IMR-90 (cell line): Measurements from ENCODE around the gene NUCB2. TPM values are rescaled to one million over a fixed set of nuclear protein-coding genes. Genes with fewer than 3 reads are reported as not detected.

Experiments used
- ATAC-seq: fragments of 200-7000 bp; cut with Tn5 transposase; 2 replicates; pipeline ENCODE4 v1.9.1; 2020; ENCODE audit warnings: low read depth, mild to moderate bottlenecking, moderate library complexity
- BruUV-seq: library from RNA; stranded (reverse); fragments of 400-500 nt; replicated peaks from 2 replicates; lab custom pipeline; 2021; lab: Mats Ljungman, UMichigan
- CTCF ChIA-PET: fragments of 300-600 bp; formaldehyde crosslinking; extraction: SDS; loops from one replicate; lab custom pipeline; 2021; ENCODE audit warnings: antibody characterized with exemption; lab: Yijun Ruan, JAX
- POLR2A ChIA-PET: fragments of 300-600 bp; sonication (Branson Sonifier 250); formaldehyde crosslinking; loops from one replicate; lab custom pipeline; 2022; ENCODE audit warnings: antibody characterized with exemption; ENCODE audit not compliant: unreplicated experiment; lab: Charles Lee
- DNase-seq: peaks from one replicate; pipeline ENCODE4 v3.0.0; 2013
- H2AFZ ChIP-seq: replicated peaks from 2 replicates; pipeline ENCODE3; 2013; ENCODE audit warnings: low read length, mild to moderate bottlenecking; ENCODE audit not compliant: poor library complexity
- H2AK5ac ChIP-seq: 2 replicates; pipeline ENCODE4 v1.6.1; 2013; ENCODE audit warnings: low read depth, low read length, inconsistent platforms
- H2AK9ac ChIP-seq: replicated peaks from 2 replicates; pipeline ENCODE3; 2013; ENCODE audit warnings: mild to moderate bottlenecking, low read depth, low read length, moderate library complexity; ENCODE audit not compliant: poor library complexity
- H2BK120ac ChIP-seq: 2 replicates; pipeline ENCODE4 v1.6.1; 2013; ENCODE audit warnings: low read depth, low read length, inconsistent platforms
- H2BK15ac ChIP-seq: 3 replicates; pipeline ENCODE4 v1.6.1; 2013; ENCODE audit warnings: low read depth, low read length, inconsistent platforms
- H2BK20ac ChIP-seq: 2 replicates; pipeline ENCODE4 v1.6.1; 2013; ENCODE audit warnings: low read depth, mild to moderate bottlenecking, inconsistent platforms, low read length, moderate library complexity
- H2BK5ac ChIP-seq: 2 replicates; pipeline ENCODE4 v1.6.1; 2013; ENCODE audit warnings: mild to moderate bottlenecking, low read depth, low read length, inconsistent platforms; ENCODE audit not compliant: poor library complexity, severe bottlenecking
- H3K14ac ChIP-seq: replicated peaks from 2 replicates; pipeline ENCODE4 v1.6.1; 2013; ENCODE audit warnings: low read depth, low read length, inconsistent platforms
- H3K18ac ChIP-seq: 2 replicates; pipeline ENCODE4 v1.6.1; 2013; ENCODE audit warnings: low read depth, low read length, control low read depth
- H3K23ac ChIP-seq: 2 replicates; pipeline ENCODE4 v1.6.1; 2013; ENCODE audit warnings: low read depth, low read length, inconsistent platforms
- H3K27ac ChIP-seq: 2 replicates; pipeline ENCODE4 v1.5.1; 2013; ENCODE audit warnings: mild to moderate bottlenecking, control low read depth, low read length; ENCODE audit not compliant: insufficient read depth
- H3K27me3 ChIP-seq: 2 replicates; pipeline ENCODE4 v1.6.1; 2013; ENCODE audit warnings: low read length; ENCODE audit not compliant: control insufficient read depth, insufficient read depth
- H3K36me3 ChIP-seq: 2 replicates; pipeline ENCODE4 v1.6.1; 2013; ENCODE audit warnings: low read length, mixed read lengths; ENCODE audit not compliant: control insufficient read depth, insufficient read depth
- H3K4ac ChIP-seq: 2 replicates; pipeline ENCODE4 v1.6.1; 2013; ENCODE audit warnings: low read depth, low read length, inconsistent platforms
- H3K4me1 ChIP-seq: 2 replicates; pipeline ENCODE4 v1.6.1; 2013; ENCODE audit warnings: low read length, mixed read lengths; ENCODE audit not compliant: control insufficient read depth, insufficient read depth
- H3K4me2 ChIP-seq: 2 replicates; pipeline ENCODE4 v1.6.1; 2013; ENCODE audit warnings: low read depth, mild to moderate bottlenecking, control low read depth, low read length, moderate library complexity
- H3K4me3 ChIP-seq: 2 replicates; pipeline ENCODE4 v1.5.1; 2013; ENCODE audit warnings: low read depth, mild to moderate bottlenecking, control low read depth, low read length, moderate library complexity; ENCODE audit not compliant: insufficient read depth
- H3K56ac ChIP-seq: 2 replicates; pipeline ENCODE4 v1.6.1; 2013; ENCODE audit warnings: low read length, inconsistent platforms; ENCODE audit not compliant: insufficient read depth; ENCODE audit errors: extremely low read depth
- H3K79me1 ChIP-seq, 2 experiments: 2 replicates each; pipeline ENCODE4 v1.6.1; 2013; ENCODE audit warnings: low read length in 2 of 2, inconsistent platforms in 1 of 2, low read depth in 1 of 2
- H3K9ac ChIP-seq: 2 replicates; pipeline ENCODE4 v1.6.1; 2013; ENCODE audit warnings: low read depth, low read length, control low read depth
- H3K9me1 ChIP-seq: 2 replicates; pipeline ENCODE4 v1.6.1; 2013; ENCODE audit warnings: low read length, inconsistent platforms; ENCODE audit not compliant: insufficient read depth
- H3K9me3 ChIP-seq: 2 replicates; pipeline ENCODE4 v1.6.1; 2013; ENCODE audit warnings: low read length; ENCODE audit not compliant: control insufficient read depth, insufficient read depth
- H4K20me1 ChIP-seq: 2 replicates; pipeline ENCODE4 v1.6.1; 2013; ENCODE audit warnings: low read length, inconsistent platforms; ENCODE audit not compliant: insufficient read depth
- H4K5ac ChIP-seq: 2 replicates; pipeline ENCODE4 v1.6.1; 2013; ENCODE audit warnings: mild to moderate bottlenecking, low read depth, low read length, control low read depth
- H4K8ac ChIP-seq, 2 experiments: 2 replicates each; pipeline ENCODE4 v1.6.1; 2013; ENCODE audit warnings: low read depth in 2 of 2, low read length in 2 of 2, control low read depth in 1 of 2, inconsistent platforms in 1 of 2
- H4K91ac ChIP-seq: 2 replicates; pipeline ENCODE4 v1.6.1; 2013; ENCODE audit warnings: low read depth, low read length, inconsistent platforms; ENCODE audit not compliant: insufficient read depth
- CEBPB ChIP-seq: IDR thresholded peaks from 2 replicates; pipeline ENCODE4 v1.6.1; 2012; ENCODE audit warnings: low read depth, low read length, improper control_type of control experiment
- FOS ChIP-seq: fragments of 150-350 bp; IDR thresholded peaks from 2 replicates; pipeline ENCODE4 v1.6.1; 2016; ENCODE audit warnings: low read depth, low read length
- MAFK ChIP-seq: IDR thresholded peaks from 2 replicates; pipeline ENCODE4 v1.6.1; 2012; ENCODE audit warnings: low read depth, low read length, improper control_type of control experiment
- SMC3 ChIP-seq: fragments of 150-350 bp; IDR thresholded peaks from 2 replicates; pipeline ENCODE4 v1.6.1; 2016; ENCODE audit warnings: low read depth, mild to moderate bottlenecking, antibody characterized with exemption, low read length, moderate library complexity
- WGBS, 2 experiments: methylation state at CpG; one replicate each; pipeline versions ENCODE4 v1.1.5 to v1.1.7; 2013; ENCODE audit warnings: missing lambda C conversion rate in 2 of 2; ENCODE audit not compliant: insufficient read length in 1 of 2; ENCODE audit errors: extremely low coverage in 2 of 2; 5-methylcytosine and 5-hydroxymethylcytosine counted together
- dilution Hi-C: fragments of 300-500 bp; cut with HindIII; formaldehyde crosslinking; loops from one replicate; pipeline ENCODE4 v1.14.3; 2018; ENCODE audit warnings: low sequenced_read_pairs; ENCODE audit not compliant: unreplicated experiment
- in situ Hi-C: fragments of 300-500 bp; cut with MboI; formaldehyde crosslinking; loops from 3 replicates; pipeline ENCODE4 v1.14.3; 2019; ENCODE audit warnings: low sequenced_read_pairs, inconsistent platforms, mixed read lengths
- intact Hi-C: fragments of 100-400 bp; cut with micrococcal nuclease; formaldehyde crosslinking; loops from 2 replicates; pipeline ENCODE4 v1.10.0; 2022
- polyA plus RNA-seq, 3 experiments: library from polyadenylated mRNA; depleted of rRNA; stranded (reverse); fragments of >200 nt; gene quantifications; 2 replicates each; pipeline ENCODE4 v1.2.3, GENCODE V29; 2012; ENCODE audit warnings: low replicate concordance in 1 of 3
- total RNA-seq: library from RNA; depleted of rRNA; stranded (reverse); fragments of >200 nt; gene quantifications from 2 replicates; pipeline ENCODE4 v1.2.3, GENCODE V29; 2012

NUCB2 gene
- total and polyA plus RNA-seq, 2 of the 4 experiments (the other 2 are of a cell fraction) = 52.7 to 55.4 TPM

GRCh38 chr11:17256512-17256911 is 20.0 kb upstream of the NUCB2 start:
- intact Hi-C loops (no loop called here), dilution Hi-C loops (no loop called here), in situ Hi-C loops (no loop called here)
- Histone ChIP-seq H4K91ac (peak overlapping the region; percentile 90), H3K9me3 (no peaks in the 10 kb centered on the region), H3K4me1 (peaks cover 10% of the 10 kb centered on the region), H3K27me3 (no peaks in the 10 kb centered on the region), H3K14ac (peak overlapping the region; percentile 8), H3K4me3 (peak overlapping the region; percentile 20; the same call in 1 of the 2 replicates), H2BK20ac (peak overlapping the region; percentile 41), H4K5ac (peak overlapping the region; percentile 58), H3K9ac (peak overlapping the region; percentile 43; the same call in 1 of the 2 replicates), H3K9me1 (0 out of 2 replicates have a peak, but pooled peaks cover 2% of the 10 kb centered on the region), H3K4me2 (peak overlapping the region; percentile 39), H3K18ac (peak overlapping the region; percentile 79), H2AK5ac (peak overlapping the region; percentile 88; the same call in 1 of the 2 replicates), H2BK5ac (peak overlapping the region; percentile 95), H2AK9ac (peak overlapping the region; percentile 37), H3K4ac (peak overlapping the region; percentile 85), H3K79me1 (no peaks in the 10 kb centered on the region), H3K23ac (peak overlapping the region; percentile 10; the same call in 1 of the 2 replicates), H2BK120ac (peak overlapping the region; percentile 81), H4K20me1 (no peaks in the 10 kb centered on the region), H2AFZ (peak overlapping the region; percentile 73), H4K8ac (peak overlapping the region; percentile 74 to 82), H3K56ac (0 out of 2 replicates have a peak overlapping the region, but pooled peaks have one; percentile 27), H3K27ac (peak overlapping the region; percentile 97), H3K36me3 (no peaks in the 10 kb centered on the region), H2BK15ac (peak overlapping the region; percentile 65; the same call in 1 of the 3 replicates)
- no TSS peak for BruUV-seq
- ChIA-PET POLR2A (no interaction called here), CTCF (interaction anchor here (1.0 kb wide), 1 partner anchor 19 kb away, joined by 3 read pairs; no protein-coding TSS in a partner anchor)
- WGBS, 2 experiments = no CpG with 5 or more reads among the region's 3 CpGs
- peak; percentile 90 for ATAC-seq
- TF ChIP-seq MAFK = peak; percentile 10; the same call in 1 of the 2 replicates
- peak; percentile 97 for TF ChIP-seq CEBPB
- TF ChIP-seq FOS = peak; percentile 87
- no peak for TF ChIP-seq SMC3
- peak; percentile 99 for DNase-seq
